ENCODE data around the gene ADISSP.

The ADISSP gene

GRCh38 chr20:3707508-3707899, 60.0 kb downstream of the ADISSP start:
- no peak for DNase-seq (ENCODE audit: low spot score)
- no peak for TF ChIP-seq CTCF (IDR thresholded peaks at IDR 0.05; ENCODE audit: extremely low read depth, missing control alignments)

GRCh38 chr20:3706774-3707507, 60.6 kb downstream of the ADISSP start:
- no peak for DNase-seq (ENCODE audit: low spot score)
- TF ChIP-seq CTCF (IDR thresholded peaks at IDR 0.05; ENCODE audit: extremely low read depth, missing control alignments): no peak

- DNase-seq (ENCODE audit: low spot score): no peak
- no peak for TF ChIP-seq CTCF (IDR thresholded peaks at IDR 0.05; ENCODE audit: extremely low read depth, missing control alignments)
Measured at GRCh38 chr20:3705970-3706739, 61.4 kb downstream of the ADISSP start.

GRCh38 chr20:3705491-3705969, 62.0 kb downstream of the ADISSP start:
- no peak for TF ChIP-seq CTCF (IDR thresholded peaks at IDR 0.05; ENCODE audit: extremely low read depth, missing control alignments)

GRCh38 chr20:3704087-3704486, 63.5 kb downstream of the ADISSP start:
- no peak for TF ChIP-seq CTCF (IDR thresholded peaks at IDR 0.05; ENCODE audit: extremely low read depth, missing control alignments)
- DNase-seq (ENCODE audit: low spot score): no peak

More at GRCh38 chr20:3705491-3705969, 62.0 kb downstream of the ADISSP start:
- no peak for DNase-seq (ENCODE audit: low spot score)

All from GM20000 (cell line).